ENCODE measurements around the gene C10orf71. TPM values are rescaled to one million over a fixed set of nuclear protein-coding genes. Genes with fewer than 3 reads are reported as not detected.

Gene C10orf71
- total RNA-seq, 1 experiment from 2014 or later = not detected

- no peak for TF ChIP-seq CTCF (IDR thresholded peaks at IDR 0.05; ENCODE audit: unreplicated experiment)
- CTCF ChIA-PET = no interaction called here
- no TSS peak for BruUV-seq (replicated peaks)
- intact Hi-C loops (cut with micrococcal nuclease; ENCODE audit: unreplicated experiment) = no loop called here
- no peak for DNase-seq
- Mint-ChIP-seq H3K27ac (ENCODE audit: unreplicated experiment) (no peak overlapping the region), H3K36me3 (ENCODE audit: insufficient read depth, unreplicated experiment) (no peaks in the 10 kb centered on the region), H3K4me1 (ENCODE audit: low read depth, unreplicated experiment) (no peaks in the 10 kb centered on the region), H3K9me3 (ENCODE audit: low read depth, unreplicated experiment) (no peaks in the 10 kb centered on the region), H3K27me3 (ENCODE audit: unreplicated experiment) (peaks cover 62% of the 10 kb centered on the region), H3K4me3 (ENCODE audit: low read depth, unreplicated experiment) (no peak overlapping the region)
Measured at GRCh38 chr10:49356944-49357343, 58.0 kb downstream of the C10orf71 start.

GRCh38 chr10:49357910-49358309 lies 58.9 kb downstream of the C10orf71 start:
- H3K9me3 Mint-ChIP-seq (ENCODE audit: low read depth, unreplicated experiment) = no peaks in the 10 kb centered on the region
- TF ChIP-seq CTCF (IDR thresholded peaks at IDR 0.05; ENCODE audit: unreplicated experiment) = no peak
- no TSS peak for BruUV-seq (replicated peaks)
- DNase-seq = no peak
- CTCF ChIA-PET = no interaction called here
- H3K27me3 Mint-ChIP-seq (ENCODE audit: unreplicated experiment) = peaks cover 62% of the 10 kb centered on the region
- no peaks in the 10 kb centered on the region for H3K36me3 Mint-ChIP-seq (ENCODE audit: insufficient read depth, unreplicated experiment)
- H3K4me1 Mint-ChIP-seq (ENCODE audit: low read depth, unreplicated experiment) = no peaks in the 10 kb centered on the region
- no peak overlapping the region for H3K27ac Mint-ChIP-seq (ENCODE audit: unreplicated experiment)
- intact Hi-C loops (cut with micrococcal nuclease; ENCODE audit: unreplicated experiment) = no loop called here
- no peak overlapping the region for H3K4me3 Mint-ChIP-seq (ENCODE audit: low read depth, unreplicated experiment)

- CTCF ChIA-PET = interaction anchor here (0.6 to 1.1 kb wide), 3 partner anchors 13 to 478 kb away, joined by 3 to 6 read pairs (median 6); no protein-coding TSS in a partner anchor
- peaks cover 71% of the 10 kb centered on the region for H3K27me3 Mint-ChIP-seq (ENCODE audit: unreplicated experiment)
- no peaks in the 10 kb centered on the region for H3K36me3 Mint-ChIP-seq (ENCODE audit: insufficient read depth, unreplicated experiment)
- no TSS peak for BruUV-seq (replicated peaks)
- no peak for TF ChIP-seq CTCF (IDR thresholded peaks at IDR 0.05; ENCODE audit: unreplicated experiment)
- H3K27ac Mint-ChIP-seq (ENCODE audit: unreplicated experiment) = no peak overlapping the region
- no peaks in the 10 kb centered on the region for H3K9me3 Mint-ChIP-seq (ENCODE audit: low read depth, unreplicated experiment)
- intact Hi-C loops (cut with micrococcal nuclease; ENCODE audit: unreplicated experiment) = no loop called here
- no peak for DNase-seq
- H3K4me3 Mint-ChIP-seq (ENCODE audit: low read depth, unreplicated experiment) = no peak overlapping the region
- H3K4me1 Mint-ChIP-seq (ENCODE audit: low read depth, unreplicated experiment) = no peaks in the 10 kb centered on the region
Measured at GRCh38 chr10:49359349-49360270, 60.6 kb downstream of the C10orf71 start.

GRCh38 chr10:49360271-49361177 lies 61.6 kb downstream of the C10orf71 start:
- Mint-ChIP-seq H3K4me1 (ENCODE audit: low read depth, unreplicated experiment) (no peaks in the 10 kb centered on the region), H3K4me3 (ENCODE audit: low read depth, unreplicated experiment) (no peak overlapping the region), H3K27me3 (ENCODE audit: unreplicated experiment) (peaks cover 72% of the 10 kb centered on the region), H3K36me3 (ENCODE audit: insufficient read depth, unreplicated experiment) (no peaks in the 10 kb centered on the region), H3K27ac (ENCODE audit: unreplicated experiment) (no peak overlapping the region), H3K9me3 (ENCODE audit: low read depth, unreplicated experiment) (no peaks in the 10 kb centered on the region)
- CTCF ChIA-PET = interaction anchor here (0.6 kb wide), 1 partner anchor 52 kb away, joined by 6 read pairs; no protein-coding TSS in a partner anchor
- intact Hi-C loops (cut with micrococcal nuclease; ENCODE audit: unreplicated experiment) = no loop called here
- DNase-seq = no peak
- TF ChIP-seq CTCF (IDR thresholded peaks at IDR 0.05; ENCODE audit: unreplicated experiment) = no peak
- no TSS peak for BruUV-seq (replicated peaks)
